Subcutaneous adipose tissue (tissue), 4 donors: ENCODE measurements around the gene IPO5. TPM values are rescaled to one million over a fixed set of nuclear protein-coding genes. Genes with fewer than 3 reads are reported as not detected.

Experiments
- CTCF ChIP-seq: fragments of 450-650 bp; IDR thresholded peaks from one replicate; pipeline ENCODE4 v1.5.1; 2016; ENCODE audit warnings: low read depth, mild to moderate bottlenecking, control low read depth, antibody characterized with exemption, moderate library complexity
- total RNA-seq, 4 donors: library from RNA; depleted of rRNA; stranded (reverse); fragments of >200 nt; gene quantifications; one replicate each; pipeline ENCODE4 v1.1.0, GENCODE V29; 2016

IPO5 gene
- total RNA-seq, 4 donors from 2014 or later, result 98.8 to 155 (median 142) TPM

GRCh38 chr13:97982286-97982685 is 28.8 kb downstream of the IPO5 start:
- TF ChIP-seq CTCF, result no peak

- no peak for TF ChIP-seq CTCF
Observed at GRCh38 chr13:97986835-97987234, 33.4 kb downstream of the IPO5 start.

- TF ChIP-seq CTCF, result no peak
Observed at GRCh38 chr13:97999653-98000052, 46.2 kb downstream of the IPO5 start.

- TF ChIP-seq CTCF, result no peak
Observed at GRCh38 chr13:98004107-98004506, 50.6 kb downstream of the IPO5 start.

GRCh38 chr13:98007001-98007400 is 53.5 kb downstream of the IPO5 start:
- TF ChIP-seq CTCF, result no peak

- TF ChIP-seq CTCF, result no peak
Observed at GRCh38 chr13:98013241-98013640, 59.8 kb downstream of the IPO5 start.

- TF ChIP-seq CTCF, result no peak
Observed at GRCh38 chr13:98014766-98015165, 61.3 kb downstream of the IPO5 start.

- TF ChIP-seq CTCF, result no peak
Observed at GRCh38 chr13:98018293-98018692, 64.8 kb downstream of the IPO5 start.
